B cell (primary cell): ENCODE results near the gene SEMA3B. TPM values are rescaled to one million over a fixed set of nuclear protein-coding genes. Genes with fewer than 3 reads are reported as not detected.

ENCODE experiments used
- ATAC-seq: fragments of 200-7000 bp; cut with Tn5 transposase; one replicate; pipeline ENCODE4 v1.10.0; 2021; ENCODE audit warnings: low read depth, mild to moderate bottlenecking, moderate number of reproducible peaks, moderate library complexity
- CTCF ChIA-PET: fragments of 350-600 bp; sonication (Branson Sonifier 250); formaldehyde crosslinking; loops from one replicate; lab custom pipeline; 2021; ENCODE audit warnings: antibody characterized with exemption, inconsistent platforms; lab: Charles Lee
- POLR2A ChIA-PET: fragments of 350-600 bp; sonication (Branson Sonifier 250); formaldehyde crosslinking; loops from one replicate; lab custom pipeline; 2021; ENCODE audit warnings: antibody characterized with exemption; lab: Charles Lee
- DNase-seq: peaks from one replicate; pipeline ENCODE4 v3.0.0; 2013
- H2AFZ ChIP-seq: 2 replicates; pipeline ENCODE4 v1.6.1; 2012; ENCODE audit warnings: mild to moderate bottlenecking, low read depth, low read length; ENCODE audit not compliant: insufficient read depth, poor library complexity, severe bottlenecking
- H3K27ac ChIP-seq, 2 donors: 1 replicate in 1 of 2; 2 replicates in 1 of 2; pipeline ENCODE4 v1.5.1; 2012 to 2013; ENCODE audit warnings: low read length in 2 of 2, mild to moderate bottlenecking in 2 of 2, moderate library complexity in 1 of 2
- H3K27me3 ChIP-seq, 4 experiments: fragments of 200-600 bp in 1 of 4; sonication (generic) in 1 of 4; replicated peaks in 1 of 4; 1 replicate in 2 of 4; 2 replicates in 2 of 4; pipeline versions ENCODE4 v1.6.1 to v1.7.0; 2013 to 2016; ENCODE audit warnings: low read length in 3 of 4, mild to moderate bottlenecking in 2 of 4, mixed read lengths in 1 of 4, moderate library complexity in 1 of 4; ENCODE audit not compliant: insufficient read depth in 4 of 4, control insufficient read depth in 3 of 4; ENCODE audit errors: control extremely low read depth in 1 of 4
- H3K36me3 ChIP-seq, 2 experiments: replicated peaks in 1 of 2; 1 replicate in 1 of 2; 2 replicates in 1 of 2; pipeline versions ENCODE4 v1.6.1 to v1.7.1; 2013; ENCODE audit warnings: low read length in 1 of 2; ENCODE audit not compliant: insufficient read depth in 2 of 2, control insufficient read depth in 1 of 2; ENCODE audit errors: control extremely low read depth in 1 of 2, extremely low read depth in 1 of 2
- H3K4me1 ChIP-seq, 2 donors: fragments of 200-600 bp in 1 of 2; sonication (generic) in 1 of 2; 1 replicate in 1 of 2; 2 replicates in 1 of 2; pipeline versions ENCODE4 v1.5.1 to v1.6.1; 2013 to 2017; ENCODE audit warnings: low read length in 2 of 2; ENCODE audit not compliant: control insufficient read depth in 2 of 2, insufficient read depth in 2 of 2
- H3K4me2 ChIP-seq: replicated peaks from 2 replicates; pipeline ENCODE3; 2012; ENCODE audit warnings: mild to moderate bottlenecking, low read depth, low read length; ENCODE audit not compliant: poor library complexity, severe bottlenecking
- H3K4me3 ChIP-seq, 5 experiments: fragments of 200-600 bp in 1 of 5; sonication (generic) in 1 of 5; 1 replicate in 3 of 5; 2 replicates in 2 of 5; pipeline versions ENCODE4 v1.5.1 to v1.7.0; 2011 to 2016; ENCODE audit warnings: low read length in 4 of 5, mild to moderate bottlenecking in 4 of 5, low read depth in 2 of 5, control low read depth in 1 of 5, moderate library complexity in 1 of 5; ENCODE audit not compliant: insufficient read depth in 1 of 5; ENCODE audit errors: control extremely low read depth in 1 of 5, extremely low read depth in 1 of 5
- H3K79me2 ChIP-seq: fragments of 200-600 bp; sonication (generic); one replicate; pipeline ENCODE4 v1.6.0; 2016; ENCODE audit warnings: low read length; ENCODE audit not compliant: control insufficient read depth, insufficient read depth
- H3K9ac ChIP-seq: fragments of 200-600 bp; sonication (generic); 2 replicates; pipeline ENCODE4 v1.6.1; 2017; ENCODE audit warnings: mild to moderate bottlenecking, low read length, moderate library complexity
- H3K9me3 ChIP-seq, 3 donors: one replicate each; pipeline versions ENCODE4 v1.6.1 to v1.7.1; 2013; ENCODE audit warnings: low read length in 2 of 3; ENCODE audit not compliant: control insufficient read depth in 2 of 3, insufficient read depth in 1 of 3; ENCODE audit errors: control extremely low read depth in 1 of 3
- H4K20me1 ChIP-seq: 2 replicates; pipeline ENCODE4 v1.6.0; 2012; ENCODE audit warnings: mild to moderate bottlenecking, low read length; ENCODE audit not compliant: insufficient read depth, control insufficient read depth, poor library complexity, severe bottlenecking
- H3K27ac Mint-ChIP-seq: one replicate; pipeline ENCODE4 v1.8.0; 2021; ENCODE audit warnings: mixed read lengths
- H3K27me3 Mint-ChIP-seq: one replicate; pipeline ENCODE4 v1.8.0; 2021; ENCODE audit warnings: mixed read lengths
- H3K4me1 Mint-ChIP-seq: one replicate; pipeline ENCODE4 v1.8.0; 2021; ENCODE audit warnings: mixed read lengths
- H3K4me3 Mint-ChIP-seq: one replicate; pipeline ENCODE4 v1.8.0; 2021; ENCODE audit warnings: mixed read lengths
- H3K9me3 Mint-ChIP-seq: one replicate; pipeline ENCODE4 v1.8.0; 2022; ENCODE audit warnings: mixed read lengths; ENCODE audit not compliant: insufficient read depth
- CTCF ChIP-seq: fragments of 200-600 bp; IDR thresholded peaks from one replicate; pipeline ENCODE4 v1.8.0; 2022; ENCODE audit warnings: antibody characterized with exemption, mild to moderate bottlenecking
- EZH2 ChIP-seq: IDR thresholded peaks from 2 replicates; pipeline ENCODE4 v1.6.1; 2012; ENCODE audit warnings: borderline replicate concordance, low read depth, mild to moderate bottlenecking, moderate library complexity, low read length; ENCODE audit not compliant: insufficient read depth, poor library complexity, severe bottlenecking
- WGBS: methylation state at CpG from one replicate; pipeline ENCODE4 v1.1.5; 2013; ENCODE audit warnings: missing lambda C conversion rate; ENCODE audit not compliant: insufficient coverage; 5-methylcytosine and 5-hydroxymethylcytosine counted together
- intact Hi-C: fragments of 100-400 bp; cut with micrococcal nuclease; formaldehyde crosslinking; loops from one replicate; pipeline ENCODE4 v1.10.0; 2022
- polyA plus RNA-seq: library from polyadenylated mRNA; depleted of rRNA; stranded (reverse); fragments of >200 nt; gene quantifications from 2 replicates; pipeline ENCODE4 v1.2.3, GENCODE V29; 2012
- total RNA-seq, 2 donors: library from RNA; stranded (reverse); fragments of 120-200 nt in 1 of 2; gene quantifications; 1 replicate in 1 of 2; 2 replicates in 1 of 2; pipeline versions ENCODE4 v1.2.3 to v1.2.4, GENCODE V29; 2013 to 2022

The SEMA3B gene
- total and polyA plus RNA-seq, 2 donors (not counting 1 experiment from before 2014, with no cell fraction given), result 0.34 to 0.52 TPM

- no peaks in the 10 kb centered on the region for H3K9me3 ChIP-seq
- H3K9ac ChIP-seq, result peak overlapping the region; percentile 52
- H3K4me1 Mint-ChIP-seq, result peaks cover 82% of the 10 kb centered on the region
- H3K4me3 Mint-ChIP-seq, result peak overlapping the region; percentile 82
- ATAC-seq, result peak; percentile 66
- POLR2A ChIA-PET, result interaction anchor here (0.6 to 1.8 kb wide), 7 partner anchors 11 to 19 kb away, joined by 3 to 10 read pairs (median 4); partner anchors contain the start of gene GNAI2
- no peaks in the 10 kb centered on the region for H3K9me3 Mint-ChIP-seq
- peaks cover 0 to 51% of the 10 kb centered on the region in 2 experiments for H3K36me3 ChIP-seq
- peak overlapping the region in 4 of 5 experiments; percentile 37 to 50 (median 40) for H3K4me3 ChIP-seq
- CTCF ChIA-PET, result interaction anchor here (0.7 to 27.3 kb wide), 20 partner anchors 12 to 125 kb away, joined by 3 to 596 read pairs (median 5); partner anchors contain the start of genes GNAI2, GNAT1 and IFRD2
- TF ChIP-seq CTCF, result peak; percentile 96
- TF ChIP-seq EZH2, result no peak
- peak overlapping the region; percentile 81 for H3K4me2 ChIP-seq
- no peak overlapping the region for H2AFZ ChIP-seq
- H3K27me3 ChIP-seq, result no peaks in the 10 kb centered on the region
- intact Hi-C loops, result loop anchor here (1.0 to 2.0 kb wide), 6 partner anchors 8 to 52 kb away; partner anchors contain the start of gene IFRD2
- peak overlapping the region; percentile 89 for H3K27ac Mint-ChIP-seq
- H3K4me1 ChIP-seq, result peaks cover 66 to 94% of the 10 kb centered on the region in 2 donors
- H3K27me3 Mint-ChIP-seq, result no peaks in the 10 kb centered on the region
- peaks cover 100% of the 10 kb centered on the region for H3K79me2 ChIP-seq
- peak overlapping the region; percentile 76 to 86 for H3K27ac ChIP-seq
- peak; percentile 92 for DNase-seq
- 2% methylated on average over 18 of the region's 25 CpGs for WGBS
- peaks cover 96% of the 10 kb centered on the region for H4K20me1 ChIP-seq
These were observed 23.0 kb upstream of the SEMA3B start for GRCh38 chr3:50245831-50246516.
